Skeletal muscle tissue (tissue), 4 donors: ENCODE measurements around the gene ADGRD1. TPM values are rescaled to one million over a fixed set of nuclear protein-coding genes. Genes with fewer than 3 reads are reported as not detected.

ENCODE experiments used
- H3K27ac ChIP-seq: one replicate; pipeline ENCODE4 v1.7.0; 2013; ENCODE audit warnings: mild to moderate bottlenecking, low read depth, low read length, inconsistent platforms
- H3K27me3 ChIP-seq, 3 donors: one replicate each; pipeline ENCODE4 v1.7.0; 2013; ENCODE audit warnings: low read length in 3 of 3; ENCODE audit not compliant: control insufficient read depth in 3 of 3, insufficient read depth in 3 of 3
- H3K36me3 ChIP-seq, 3 donors: one replicate each; pipeline ENCODE4 v1.7.0; 2013; ENCODE audit warnings: low read length in 3 of 3; ENCODE audit not compliant: control insufficient read depth in 3 of 3, insufficient read depth in 3 of 3
- H3K4me1 ChIP-seq, 3 donors: one replicate each; pipeline ENCODE4 v1.7.0; 2013; ENCODE audit warnings: low read length in 3 of 3, mild to moderate bottlenecking in 3 of 3; ENCODE audit not compliant: control insufficient read depth in 3 of 3, insufficient read depth in 3 of 3
- H3K4me3 ChIP-seq, 3 donors: one replicate each; pipeline ENCODE4 v1.7.0; 2013; ENCODE audit warnings: low read length in 3 of 3
- H3K9ac ChIP-seq, 3 donors: one replicate each; pipeline ENCODE4 v1.7.0; 2013; ENCODE audit warnings: low read length in 3 of 3, mild to moderate bottlenecking in 3 of 3, moderate library complexity in 2 of 3, low read depth in 1 of 3
- H3K9me3 ChIP-seq, 3 donors: one replicate each; pipeline ENCODE4 v1.7.0; 2013; ENCODE audit warnings: low read length in 3 of 3; ENCODE audit not compliant: control insufficient read depth in 3 of 3
- total RNA-seq: library from RNA; depleted of rRNA; stranded (reverse); fragments of >200 nt; gene quantifications from one replicate; pipeline ENCODE4 v1.2.3, GENCODE V29; 2014
- donor health status: Osteomylitis.

The ADGRD1 gene
- total RNA-seq, 1 donor from 2014 or later: 7.8 TPM

DNA sequence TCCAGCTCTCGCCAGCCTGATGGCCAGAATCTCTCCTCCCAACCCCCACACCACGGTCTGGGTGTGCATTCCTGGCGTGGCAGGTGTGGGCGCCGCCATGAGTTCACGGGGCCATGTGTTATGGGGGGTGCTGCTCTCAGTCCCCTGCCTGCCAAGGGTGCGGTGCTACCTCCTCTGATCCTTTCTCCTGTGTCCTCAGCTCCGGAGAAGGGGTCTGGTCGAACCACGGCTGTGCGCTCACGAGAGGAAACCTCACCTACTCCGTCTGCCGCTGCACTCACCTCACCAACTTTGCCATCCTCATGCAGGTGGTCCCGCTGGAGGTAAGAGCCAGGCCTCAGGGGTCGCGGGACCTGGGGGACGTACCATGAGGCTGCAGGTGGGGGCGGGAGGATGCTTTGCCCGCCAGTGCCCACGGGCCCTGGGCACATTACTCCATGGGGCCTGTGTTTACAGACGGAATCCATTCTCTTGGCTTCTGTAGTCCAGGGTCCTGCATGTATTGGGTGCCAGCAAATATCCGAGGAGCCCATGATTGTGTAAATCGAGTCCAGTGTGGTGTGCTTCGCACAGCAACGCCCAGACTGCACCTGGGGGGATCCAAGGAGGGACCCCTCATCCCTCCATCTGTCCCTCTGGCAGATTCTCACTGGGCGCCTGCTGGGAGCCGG, 130.8 kb downstream of the ADGRD1 start:
- peaks cover 0 to 6% (median under 1%) of the 10 kb centered on the region in 3 donors for H3K36me3 ChIP-seq
- no peaks in the 10 kb centered on the region for H3K27me3 ChIP-seq
- H3K4me1 ChIP-seq: peaks cover 0 to 7% (median 0%) of the 10 kb centered on the region in 3 donors
- H3K27ac ChIP-seq: no peak overlapping the region
- H3K4me3 ChIP-seq: no peak overlapping the region
- no peak overlapping the region for H3K9ac ChIP-seq
- H3K9me3 ChIP-seq: no peaks in the 10 kb centered on the region

DNA sequence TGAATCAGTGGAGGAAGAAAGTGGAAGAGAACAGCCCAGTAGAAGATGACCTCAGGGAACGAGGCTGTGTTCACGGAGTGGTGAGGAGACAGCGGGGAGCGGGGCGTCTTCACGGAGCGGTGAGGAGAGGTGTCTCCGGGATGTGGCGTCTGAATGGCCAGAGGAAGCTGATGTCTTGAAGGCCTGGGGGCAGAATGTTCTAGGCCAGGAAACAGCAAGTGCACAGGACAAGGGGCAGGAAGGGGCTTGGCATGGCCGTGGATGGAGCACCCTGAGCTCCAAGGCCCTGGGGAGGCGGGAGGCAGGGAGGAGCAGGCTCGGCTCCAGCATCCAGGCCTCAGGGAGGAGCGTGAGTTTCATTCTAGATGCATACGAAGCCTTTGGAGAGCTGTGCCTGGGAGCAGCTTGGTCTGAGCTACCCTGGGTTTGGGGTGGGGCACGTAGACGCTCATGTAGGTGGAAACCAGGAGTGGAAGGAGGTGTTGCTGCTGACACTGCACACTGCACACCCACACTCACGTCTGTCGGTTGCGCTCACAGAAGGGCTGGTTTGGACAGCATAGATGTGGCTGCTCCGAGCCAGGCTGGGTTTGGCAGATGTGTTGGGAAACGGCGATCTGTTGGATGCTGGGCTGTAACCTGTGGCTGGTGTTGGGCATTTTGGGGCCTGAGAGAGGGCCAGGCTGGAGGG, 131.6 kb downstream of the ADGRD1 start:
- no peak overlapping the region for H3K4me3 ChIP-seq
- H3K36me3 ChIP-seq: peaks cover 0 to 8% (median 3%) of the 10 kb centered on the region in 3 donors
- H3K9me3 ChIP-seq: no peaks in the 10 kb centered on the region
- H3K9ac ChIP-seq: no peak overlapping the region
- H3K27me3 ChIP-seq: no peaks in the 10 kb centered on the region
- H3K27ac ChIP-seq: no peak overlapping the region
- H3K4me1 ChIP-seq: peaks cover 0 to 7% (median 0%) of the 10 kb centered on the region in 3 donors

DNA sequence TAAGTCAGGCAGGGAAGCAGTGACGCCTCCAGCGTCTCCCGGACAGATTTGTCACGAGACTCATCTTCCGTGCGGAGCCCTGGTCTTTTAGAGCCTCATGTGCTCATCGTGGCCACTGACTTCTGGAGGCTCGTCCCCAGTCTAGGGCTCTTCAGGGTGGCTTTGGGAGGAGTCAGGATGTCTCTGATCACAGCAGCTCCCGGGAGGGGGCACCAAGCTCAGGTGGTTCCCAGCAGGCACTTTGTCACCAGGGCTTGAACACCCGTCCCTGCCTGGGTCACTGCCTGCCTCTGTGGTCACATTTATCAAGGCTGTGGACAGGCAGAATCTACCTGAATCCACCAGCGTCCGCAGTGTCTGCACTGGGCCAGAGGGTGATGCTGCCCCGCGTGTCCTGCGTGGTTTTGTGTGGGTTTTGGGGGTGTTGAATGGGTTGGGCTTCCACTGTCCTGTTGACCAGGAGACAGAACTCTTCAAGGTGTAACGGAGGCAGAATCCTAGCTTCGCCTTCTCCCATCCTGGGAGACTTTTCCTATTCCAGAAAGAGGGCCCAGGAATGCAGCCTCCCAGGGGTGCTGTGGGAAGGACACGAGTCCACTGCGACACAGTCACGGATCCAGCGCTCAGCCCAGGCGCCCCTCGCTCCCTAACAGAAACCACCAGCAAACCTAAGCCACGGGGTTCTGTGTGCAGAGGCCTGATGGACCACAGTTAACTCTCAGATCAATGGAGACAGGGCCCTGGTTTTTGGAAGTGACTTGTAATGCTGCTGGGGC, 132.3 kb downstream of the ADGRD1 start:
- H3K27me3 ChIP-seq: no peaks in the 10 kb centered on the region
- peaks cover 0 to 7% (median 0%) of the 10 kb centered on the region in 3 donors for H3K4me1 ChIP-seq
- no peak overlapping the region for H3K27ac ChIP-seq
- H3K9me3 ChIP-seq: no peaks in the 10 kb centered on the region
- H3K4me3 ChIP-seq: no peak overlapping the region
- H3K9ac ChIP-seq: no peak overlapping the region
- peaks cover 0 to 8% (median 3%) of the 10 kb centered on the region in 3 donors for H3K36me3 ChIP-seq

DNA sequence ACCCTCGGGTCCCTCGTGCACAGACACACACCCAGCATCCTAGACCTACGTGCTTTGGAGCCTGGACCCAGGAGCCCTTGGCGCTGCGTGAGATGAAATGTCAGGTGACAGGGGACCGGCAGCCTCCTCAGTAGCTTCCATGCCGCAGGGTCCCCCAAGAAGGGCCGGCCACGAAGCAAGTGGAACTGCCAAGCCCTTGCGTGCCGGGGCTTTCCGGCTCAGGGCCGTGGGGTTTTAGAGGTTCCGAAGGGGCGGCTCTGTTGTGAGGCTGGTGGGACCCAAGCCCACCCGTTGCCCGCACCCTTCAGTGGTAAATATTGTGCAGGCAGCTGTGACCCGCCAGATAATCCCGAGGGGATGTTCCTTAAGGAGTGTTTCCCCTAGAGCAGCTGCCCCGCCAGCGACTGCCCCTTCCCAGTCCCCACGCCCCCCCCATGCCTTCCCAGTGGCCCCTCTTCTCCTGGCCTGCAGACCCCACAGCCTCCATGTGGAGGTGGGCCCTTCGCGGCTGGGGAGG, 133.7 kb downstream of the ADGRD1 start:
- Histone ChIP-seq H3K27me3 (no peaks in the 10 kb centered on the region), H3K9me3 (no peaks in the 10 kb centered on the region), H3K36me3 (peaks cover 0 to 8% (median 3%) of the 10 kb centered on the region in 3 donors), H3K4me3 (no peak overlapping the region), H3K9ac (no peak overlapping the region), H3K4me1 (peaks cover 0 to 7% (median 0%) of the 10 kb centered on the region in 3 donors), H3K27ac (no peak overlapping the region)

DNA sequence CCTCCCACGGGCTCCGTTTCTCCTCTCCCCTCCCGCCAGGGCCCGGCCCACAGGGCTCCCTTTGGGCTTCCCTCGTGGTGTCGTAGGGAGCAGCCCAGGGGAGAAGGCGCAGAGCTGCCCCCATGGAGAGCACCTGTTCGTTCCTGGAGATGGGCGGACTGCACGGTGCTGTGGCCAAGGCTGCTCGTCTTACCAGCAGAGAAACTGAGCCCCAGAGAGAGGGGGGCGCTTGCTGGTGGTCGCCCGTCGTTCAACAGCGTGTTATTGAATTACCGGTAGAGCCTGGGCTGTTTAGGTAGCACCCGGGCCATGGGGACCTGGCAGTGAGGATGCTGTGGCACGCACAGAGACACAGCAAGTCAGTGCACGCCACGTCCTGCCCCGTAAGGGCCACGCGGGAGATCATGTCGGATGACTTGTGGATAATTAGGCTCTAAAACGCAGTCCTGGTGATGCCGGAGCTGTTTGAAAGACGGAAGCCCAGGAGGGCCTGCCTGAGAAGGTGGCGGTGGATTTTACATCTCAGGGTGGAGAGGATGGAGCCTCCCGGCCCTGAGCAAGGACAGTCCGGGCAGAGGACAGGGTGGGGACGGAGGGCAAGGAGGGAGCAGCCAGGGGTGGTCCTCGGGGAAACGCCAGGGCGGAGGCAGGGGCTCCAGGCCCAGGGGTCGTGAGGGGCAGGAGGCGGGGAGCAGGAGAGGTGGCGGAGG, 134.4 kb downstream of the ADGRD1 start:
- H3K4me3 ChIP-seq: no peak overlapping the region
- H3K9me3 ChIP-seq: no peaks in the 10 kb centered on the region
- H3K27ac ChIP-seq: no peak overlapping the region
- peaks cover 0 to 7% (median 0%) of the 10 kb centered on the region in 3 donors for H3K4me1 ChIP-seq
- H3K9ac ChIP-seq: no peak overlapping the region
- H3K36me3 ChIP-seq: peaks cover 0 to 8% (median 3%) of the 10 kb centered on the region in 3 donors
- H3K27me3 ChIP-seq: no peaks in the 10 kb centered on the region

DNA sequence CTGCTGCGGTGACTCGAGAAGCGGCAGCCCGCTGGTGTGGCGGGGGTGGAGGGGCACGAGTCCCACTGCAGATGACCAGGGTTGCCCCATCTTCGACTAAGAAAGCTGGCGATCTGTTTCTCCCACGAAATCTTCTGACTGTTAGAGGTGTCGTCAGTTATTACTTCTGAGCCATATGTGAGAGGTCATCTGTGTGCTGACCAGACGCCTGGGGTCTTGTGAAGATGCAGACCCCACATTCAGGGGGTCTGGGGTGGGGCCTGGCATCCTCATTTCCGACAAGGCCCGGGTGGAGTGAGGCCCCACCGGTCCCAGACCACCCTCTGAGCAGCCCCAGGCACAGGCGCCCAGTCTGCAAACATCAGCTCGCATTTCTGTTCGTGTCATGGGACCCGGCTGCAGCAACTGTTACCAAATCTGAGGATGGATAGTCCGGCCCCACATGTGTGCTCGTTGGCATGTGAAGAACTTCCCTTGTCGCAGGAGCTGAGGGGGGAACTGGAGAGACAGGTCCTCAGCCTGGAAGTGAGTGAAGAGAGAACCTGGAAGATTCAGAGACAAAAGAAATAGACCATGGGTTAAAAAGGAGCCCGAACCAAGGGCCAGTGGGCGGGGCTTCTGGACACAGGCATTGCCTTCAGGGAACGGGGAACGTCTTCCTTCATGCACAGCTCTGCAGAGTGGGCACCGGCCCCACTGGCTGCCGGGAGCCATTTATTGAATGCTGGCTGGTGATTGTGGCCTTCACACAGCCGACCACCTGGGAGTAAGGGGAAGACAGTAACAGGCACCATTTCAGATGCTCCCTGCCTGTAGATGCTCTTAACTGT, 135.2 kb downstream of the ADGRD1 start:
- H3K9ac ChIP-seq: no peak overlapping the region
- H3K27me3 ChIP-seq: no peaks in the 10 kb centered on the region
- H3K4me3 ChIP-seq: no peak overlapping the region
- no peaks in the 10 kb centered on the region for H3K9me3 ChIP-seq
- H3K27ac ChIP-seq: no peak overlapping the region
- peaks cover 0 to 8% (median 3%) of the 10 kb centered on the region in 3 donors for H3K36me3 ChIP-seq
- peaks cover 0 to 7% (median 0%) of the 10 kb centered on the region in 3 donors for H3K4me1 ChIP-seq

DNA sequence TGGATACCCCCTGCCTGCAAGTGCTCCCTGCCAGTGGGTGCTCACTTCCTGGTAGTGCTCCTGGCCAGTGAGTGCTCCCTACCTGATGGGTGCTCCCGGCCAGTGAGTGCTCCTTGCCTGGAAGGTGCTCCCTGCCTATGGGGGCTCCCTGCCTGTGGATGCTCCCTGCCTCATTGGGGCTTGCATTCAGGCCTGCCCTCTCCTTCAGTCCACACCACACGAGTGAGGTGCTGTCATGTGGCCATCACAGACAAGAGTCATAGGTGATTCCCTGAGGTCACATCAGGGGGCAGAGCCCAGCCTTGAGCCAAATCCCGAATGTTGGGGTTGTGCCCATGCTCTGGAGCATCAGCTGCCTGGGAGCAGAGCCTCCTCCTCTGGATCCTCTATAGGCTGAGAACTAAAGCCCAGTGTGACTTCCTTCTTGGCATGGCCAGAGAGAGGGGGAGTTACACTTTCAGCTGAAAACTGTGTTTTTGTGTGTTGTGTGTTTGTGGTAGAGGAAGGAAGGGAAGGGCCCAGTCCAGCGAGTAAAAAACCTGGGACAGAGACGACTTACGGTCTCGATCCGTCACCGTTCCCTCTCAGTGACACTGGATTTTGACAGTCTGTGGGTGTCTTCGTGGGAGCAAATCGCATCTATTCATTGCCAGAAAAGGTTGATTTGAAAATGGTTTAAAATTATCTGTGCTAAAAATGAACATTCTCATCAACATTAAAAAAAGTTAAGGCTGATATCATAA, 136.0 kb downstream of the ADGRD1 start:
- Histone ChIP-seq H3K36me3 (peaks cover 0 to 8% (median 3%) of the 10 kb centered on the region in 3 donors), H3K27ac (no peak overlapping the region)

DNA sequence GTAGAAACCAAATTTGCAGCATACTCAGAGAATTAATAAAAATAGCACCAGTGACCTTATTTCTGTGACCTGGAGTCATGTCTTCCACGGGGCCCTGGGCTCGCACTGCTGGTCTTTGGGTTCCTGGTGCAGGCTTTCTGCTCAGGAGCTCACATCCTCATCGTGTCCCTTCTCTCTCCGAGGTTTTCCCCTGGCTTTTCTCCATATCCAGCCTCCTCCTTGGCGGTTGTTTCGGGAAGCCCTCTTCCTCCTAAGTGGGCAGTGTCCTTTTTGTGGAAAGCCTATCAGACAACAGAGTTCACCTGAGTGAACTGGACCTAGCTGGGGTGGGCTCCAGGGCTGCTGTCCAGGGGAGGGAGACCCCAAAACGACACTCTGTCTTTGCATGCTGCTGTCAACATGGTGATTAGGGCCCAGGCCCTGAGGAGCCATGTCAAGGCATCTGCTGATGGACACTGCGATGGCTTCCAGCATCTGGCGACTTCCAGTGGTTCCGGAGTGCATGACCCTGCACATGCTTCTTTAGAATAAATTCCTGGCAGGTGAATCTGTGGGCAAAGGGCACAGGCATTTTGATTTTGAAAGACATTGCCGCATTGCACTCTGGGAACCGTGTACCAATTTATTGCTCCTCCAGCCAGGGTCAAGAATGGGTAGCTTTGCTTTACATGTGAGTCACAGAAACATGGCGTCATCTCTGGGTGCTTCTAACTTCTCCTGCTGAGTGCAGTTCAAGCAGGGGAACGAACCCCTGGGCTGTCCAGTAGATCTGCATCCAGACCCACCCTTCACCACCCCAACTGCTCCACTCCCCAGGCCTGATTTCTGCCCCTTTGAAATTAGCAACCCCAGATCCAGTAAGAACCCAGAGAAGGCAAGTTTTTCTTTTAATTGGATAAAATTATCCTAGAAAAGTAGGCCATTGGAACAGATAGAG, 136.8 kb downstream of the ADGRD1 start:
- Histone ChIP-seq H3K9ac (no peak overlapping the region), H3K36me3 (peaks cover 0 to 5% (median 3%) of the 10 kb centered on the region in 3 donors), H3K4me1 (peaks cover 0 to 5% (median 0%) of the 10 kb centered on the region in 3 donors), H3K27me3 (peaks cover 0 to 4% (median 0%) of the 10 kb centered on the region in 3 donors), H3K27ac (no peak overlapping the region), H3K9me3 (no peaks in the 10 kb centered on the region), H3K4me3 (no peak overlapping the region)

More for the DNA sequence above, 136.0 kb downstream of the ADGRD1 start:
- peaks cover 0 to 7% (median 0%) of the 10 kb centered on the region in 3 donors for H3K4me1 ChIP-seq
- no peak overlapping the region for H3K4me3 ChIP-seq
- peaks cover 0 to 4% (median 0%) of the 10 kb centered on the region in 3 donors for H3K27me3 ChIP-seq
- no peaks in the 10 kb centered on the region for H3K9me3 ChIP-seq
- H3K9ac ChIP-seq: no peak overlapping the region
